ENCODE results near the gene SALL3.

GRCh38 chr18:78947291-78947690 lies 32.3 kb upstream of the SALL3 start:
- TF ChIP-seq POLR2AphosphoS5 (IDR thresholded peaks at IDR 0.05; ENCODE audit: low read depth, low read length) (no peak), POLR2A (IDR thresholded peaks at IDR 0.05; ENCODE audit: low read depth, low read length) (no peak), TAF1 (IDR thresholded peaks at IDR 0.05; ENCODE audit: borderline replicate concordance, low read depth, low read length) (no peak)

Measured in GM12892 (cell line).